GM21528 (cell line): ENCODE data around the gene NSMCE1.
"Not testable (repeated sequence)": the region's sequence is repeated elsewhere in the genome, so short reads cannot be mapped to it uniquely, and the experiment has no call there.

Source experiments
- ATAC-seq: cut with Tn5 transposase; IDR thresholded peaks from one replicate; pipeline ENCODE4 v1.9.1; 2021; ENCODE audit warnings: mild to moderate bottlenecking, moderate library complexity; ENCODE audit not compliant: unreplicated experiment, low FRiP score

Gene NSMCE1

GRCh38 chr16:27220527-27220926 is 48.0 kb downstream of the NSMCE1 start:
- ATAC-seq: no peak

GRCh38 chr16:27220120-27220519 is 48.5 kb downstream of the NSMCE1 start:
- ATAC-seq: no peak

GRCh38 chr16:27219161-27219560 is 49.4 kb downstream of the NSMCE1 start:
- ATAC-seq: no peak

GRCh38 chr16:27218756-27219155 is 49.8 kb downstream of the NSMCE1 start:
- ATAC-seq: no peak

- no peak for ATAC-seq
Observed at GRCh38 chr16:27217256-27217655, 51.3 kb downstream of the NSMCE1 start.

- no peak for ATAC-seq
Observed at GRCh38 chr16:27216297-27216885, 52.2 kb downstream of the NSMCE1 start.

- no peak for ATAC-seq
Observed at GRCh38 chr16:27215660-27216059, 52.9 kb downstream of the NSMCE1 start.

- no peak for ATAC-seq
Observed at GRCh38 chr16:27214084-27214961, 54.2 kb downstream of the NSMCE1 start.

- ATAC-seq: no peak
Observed at GRCh38 chr16:27211026-27211425, 57.5 kb downstream of the NSMCE1 start.

- no peak for ATAC-seq
Observed at GRCh38 chr16:27210174-27210573, 58.4 kb downstream of the NSMCE1 start.

GRCh38 chr16:27209591-27209990 is 59.0 kb downstream of the NSMCE1 start:
- no peak for ATAC-seq

- no peak for ATAC-seq
Observed at GRCh38 chr16:27208796-27209195, 59.8 kb downstream of the NSMCE1 start.

- ATAC-seq: no peak
Observed at GRCh38 chr16:27208081-27208680, 60.4 kb downstream of the NSMCE1 start.

GRCh38 chr16:27207121-27207520 is 61.5 kb downstream of the NSMCE1 start:
- ATAC-seq: not testable (repeated sequence)

GRCh38 chr16:27205423-27206065 is 63.0 kb downstream of the NSMCE1 start:
- ATAC-seq: no peak

- ATAC-seq: no peak
Observed at GRCh38 chr16:27204312-27204915, 64.2 kb downstream of the NSMCE1 start.

GRCh38 chr16:27203507-27204311 is 64.9 kb downstream of the NSMCE1 start, which contains the start of gene KDM8:
KDM8 (plus strand) TSS chr16:27203526; CDS start chr16:27210124, 6,598 bp downstream.
- peak; percentile 74 for ATAC-seq

- peak; percentile 65 for ATAC-seq
Observed at GRCh38 chr16:27202923-27203506, 65.6 kb downstream of the NSMCE1 start.

- ATAC-seq: not testable (repeated sequence)
Observed at GRCh38 chr16:27200914-27201313, 67.7 kb downstream of the NSMCE1 start.
